ENCODE results near the gene VKORC1. TPM values are rescaled to one million over a fixed set of nuclear protein-coding genes. Genes with fewer than 3 reads are reported as not detected.

VKORC1 gene
- total and polyA plus RNA-seq, 2 experiments from 2014 or later = 105 to 195 TPM

GRCh38 chr16:31132303-31132979, 37.8 kb upstream of the VKORC1 start:
- H3K4me3 ChIP-seq = no peak overlapping the region
- peak; percentile 7 for DNase-seq (ENCODE audit: low spot score)
- peak overlapping the region; percentile 76 for H3K4me2 ChIP-seq
- H2AFZ ChIP-seq = no peak overlapping the region
- no peaks in the 10 kb centered on the region for H3K27me3 ChIP-seq
- H3K36me3 ChIP-seq (replicated peaks; ENCODE audit: insufficient read depth, low read depth) = no peaks in the 10 kb centered on the region
- TF ChIP-seq CTCF (IDR thresholded peaks at IDR 0.05; ENCODE audit: poor library complexity) (no peak), EZH2phosphoT487 (IDR thresholded peaks at IDR 0.05; ENCODE audit: low read depth, severe bottlenecking, unreplicated experiment) (no peak), EZH2 (IDR thresholded peaks at IDR 0.05; ENCODE audit: borderline replicate concordance) (no peak)
- H3K9me2 ChIP-seq (replicated peaks; ENCODE audit: insufficient read depth) = no peaks in the 10 kb centered on the region
- H3K27ac ChIP-seq = peak overlapping the region; percentile 98
- no peaks in the 10 kb centered on the region for H3K9me3 ChIP-seq (ENCODE audit: low read depth)
- peaks cover 4% of the 10 kb centered on the region for H4K20me1 ChIP-seq (ENCODE audit: insufficient read depth, poor library complexity, severe bottlenecking)
- H3K4me1 ChIP-seq (ENCODE audit: insufficient read depth) = peaks cover 57% of the 10 kb centered on the region
- 92% methylated on average over 20 of the region's 20 CpGs for WGBS (ENCODE audit: low lambda C conversion rate, missing lambda C conversion rate)
- H3K79me2 ChIP-seq = peaks cover 28% of the 10 kb centered on the region

GRCh38 chr16:31131841-31132271, 37.3 kb upstream of the VKORC1 start:
- TF ChIP-seq EZH2phosphoT487 (IDR thresholded peaks at IDR 0.05; ENCODE audit: low read depth, severe bottlenecking, unreplicated experiment) (no peak), CTCF (IDR thresholded peaks at IDR 0.05; ENCODE audit: poor library complexity) (no peak), EZH2 (IDR thresholded peaks at IDR 0.05; ENCODE audit: borderline replicate concordance) (no peak)
- peaks cover 26% of the 10 kb centered on the region for H3K79me2 ChIP-seq
- H3K4me2 ChIP-seq = peak overlapping the region; percentile 50
- peak; percentile 72 for DNase-seq (ENCODE audit: low spot score)
- no peak overlapping the region for H2AFZ ChIP-seq
- peaks cover 57% of the 10 kb centered on the region for H3K4me1 ChIP-seq (ENCODE audit: insufficient read depth)
- no peaks in the 10 kb centered on the region for H3K27me3 ChIP-seq
- H3K27ac ChIP-seq = peak overlapping the region; percentile 98
- H3K4me3 ChIP-seq = no peak overlapping the region
- H3K9me3 ChIP-seq (ENCODE audit: low read depth) = no peaks in the 10 kb centered on the region
- 77% methylated on average over 5 of the region's 5 CpGs for WGBS (ENCODE audit: low lambda C conversion rate, missing lambda C conversion rate)
- no peaks in the 10 kb centered on the region for H3K9me2 ChIP-seq (replicated peaks; ENCODE audit: insufficient read depth)
- H3K36me3 ChIP-seq (replicated peaks; ENCODE audit: insufficient read depth, low read depth) = no peaks in the 10 kb centered on the region
- H4K20me1 ChIP-seq (ENCODE audit: insufficient read depth, poor library complexity, severe bottlenecking) = peaks cover 4% of the 10 kb centered on the region

DNA sequence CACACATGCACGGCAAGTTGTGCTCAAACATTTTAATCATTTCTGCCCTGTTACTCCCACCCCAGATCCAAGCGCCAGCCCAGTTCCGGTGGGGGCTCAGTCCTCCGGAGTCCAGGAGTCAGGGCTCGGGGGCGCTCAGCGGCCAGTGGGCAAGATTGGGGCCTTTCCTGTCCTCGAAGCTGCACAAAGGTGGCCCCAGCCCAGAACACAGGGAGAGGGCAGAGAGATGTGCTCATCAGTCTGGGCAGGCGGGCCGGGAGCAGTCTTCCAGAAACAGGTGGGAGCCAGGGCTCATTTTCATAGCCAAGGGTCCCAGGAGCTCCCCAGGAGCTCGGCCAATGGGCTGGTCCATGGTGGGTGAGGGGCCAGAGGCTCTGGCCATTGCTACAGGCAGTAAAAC, 36.8 kb upstream of the VKORC1 start:
- Histone ChIP-seq H3K79me2 (peaks cover 26% of the 10 kb centered on the region), H3K27me3 (no peaks in the 10 kb centered on the region), H3K4me2 (peak overlapping the region; percentile 50), H4K20me1 (ENCODE audit: insufficient read depth, poor library complexity, severe bottlenecking) (peaks cover 4% of the 10 kb centered on the region), H3K4me1 (ENCODE audit: insufficient read depth) (peaks cover 57% of the 10 kb centered on the region), H3K4me3 (no peak overlapping the region), H3K9me2 (replicated peaks; ENCODE audit: insufficient read depth) (no peaks in the 10 kb centered on the region), H2AFZ (no peak overlapping the region), H3K36me3 (replicated peaks; ENCODE audit: insufficient read depth, low read depth) (no peaks in the 10 kb centered on the region), H3K27ac (peak overlapping the region; percentile 98), H3K9me3 (ENCODE audit: low read depth) (no peaks in the 10 kb centered on the region)
- TF ChIP-seq CTCF (IDR thresholded peaks at IDR 0.05; ENCODE audit: poor library complexity) = no peak
- TF ChIP-seq EZH2phosphoT487 (IDR thresholded peaks at IDR 0.05; ENCODE audit: low read depth, severe bottlenecking, unreplicated experiment) = no peak
- TF ChIP-seq EZH2 (IDR thresholded peaks at IDR 0.05; ENCODE audit: borderline replicate concordance) = no peak
- no peak for DNase-seq (ENCODE audit: low spot score)
- WGBS (ENCODE audit: low lambda C conversion rate, missing lambda C conversion rate) = 84% methylated on average over 11 of the region's 11 CpGs
